ENCODE data around the gene NLGN1.

The NLGN1 gene

GRCh38 chr3:173774294-173774693 is 376.8 kb downstream of the NLGN1 start:
- H3K36me3 ChIP-seq (ENCODE audit: insufficient read depth, low read length), result no peaks in the 10 kb centered on the region
- H3K9ac ChIP-seq (ENCODE audit: low read depth, low read length), result no peak overlapping the region

GRCh38 chr3:173778251-173778650 is 380.7 kb downstream of the NLGN1 start:
- H3K36me3 ChIP-seq (ENCODE audit: insufficient read depth, low read length), result no peaks in the 10 kb centered on the region
- H3K4me1 ChIP-seq (ENCODE audit: insufficient read depth, low read length), result 0 out of 2 replicates have a peak, but pooled peaks cover 5% of the 10 kb centered on the region
- no peaks in the 10 kb centered on the region for H3K9me3 ChIP-seq (ENCODE audit: control insufficient read depth, insufficient read depth, low read length)
- H3K9ac ChIP-seq (ENCODE audit: low read depth, low read length), result no peak overlapping the region

More at GRCh38 chr3:173774294-173774693, 376.8 kb downstream of the NLGN1 start:
- no peaks in the 10 kb centered on the region for H3K9me3 ChIP-seq (ENCODE audit: control insufficient read depth, insufficient read depth, low read length)
- H3K4me1 ChIP-seq (ENCODE audit: insufficient read depth, low read length), result peaks cover 19% of the 10 kb centered on the region

GRCh38 chr3:173780067-173780466 is 382.5 kb downstream of the NLGN1 start:
- H3K4me1 ChIP-seq (ENCODE audit: insufficient read depth, low read length), result peaks cover 5% of the 10 kb centered on the region; the same call in 1 of the 2 replicates
- H3K36me3 ChIP-seq (ENCODE audit: insufficient read depth, low read length), result no peaks in the 10 kb centered on the region
- no peaks in the 10 kb centered on the region for H3K9me3 ChIP-seq (ENCODE audit: control insufficient read depth, insufficient read depth, low read length)
- H3K9ac ChIP-seq (ENCODE audit: low read depth, low read length), result no peak overlapping the region

DNA sequence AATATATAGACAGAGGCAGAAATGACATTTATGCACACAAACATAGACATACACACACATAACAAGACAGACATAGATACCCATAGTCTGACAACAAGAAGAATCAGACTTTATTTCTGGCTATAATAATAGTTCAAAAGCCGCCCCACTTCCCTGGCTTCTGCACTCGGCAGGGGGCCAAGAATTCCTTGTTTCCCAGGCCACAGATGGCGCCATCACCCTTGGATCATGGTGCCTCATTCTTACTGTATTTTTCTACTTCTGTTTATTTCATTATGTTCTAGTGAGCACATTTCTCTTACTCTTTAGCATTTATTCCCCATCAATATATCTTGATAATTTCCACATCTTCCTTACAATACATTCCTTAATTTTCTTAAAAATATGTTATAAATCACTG is 387.5 kb downstream of the NLGN1 start:
- Histone ChIP-seq H3K4me1 (ENCODE audit: insufficient read depth, low read length) (peaks cover 5% of the 10 kb centered on the region; the same call in 1 of the 2 replicates), H3K9me3 (ENCODE audit: control insufficient read depth, insufficient read depth, low read length) (no peaks in the 10 kb centered on the region), H3K36me3 (ENCODE audit: insufficient read depth, low read length) (no peaks in the 10 kb centered on the region), H3K9ac (ENCODE audit: low read depth, low read length) (no peak overlapping the region)

DNA sequence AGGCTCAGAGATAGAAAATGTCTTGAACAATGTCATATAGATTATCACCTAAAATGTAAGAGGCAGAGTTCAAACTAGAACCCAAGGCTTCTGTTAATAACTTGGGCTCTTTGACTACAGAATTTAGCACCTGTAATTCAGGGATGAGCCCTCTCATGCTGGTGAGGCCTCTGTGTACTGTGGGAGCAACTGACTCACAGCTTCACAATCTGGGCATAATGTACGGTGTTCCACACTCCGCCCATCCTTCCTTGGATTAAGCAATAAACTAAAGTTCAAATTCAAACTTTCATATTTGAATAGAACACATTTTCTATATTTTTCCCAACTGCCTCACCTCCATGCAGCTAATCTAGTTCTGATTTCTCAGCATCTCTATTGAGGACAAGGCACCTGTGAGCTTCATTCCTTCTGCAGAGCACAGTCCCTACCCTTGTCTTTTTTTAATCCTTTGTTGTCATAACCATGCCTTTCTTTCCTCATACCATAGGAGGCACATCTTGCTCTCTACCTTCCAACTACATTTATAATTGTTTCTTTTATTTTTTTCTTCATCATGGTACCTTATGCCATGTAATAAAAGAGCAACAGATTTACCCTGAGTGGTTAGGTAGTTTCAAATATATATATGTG is 392.1 kb downstream of the NLGN1 start:
- Histone ChIP-seq H3K36me3 (ENCODE audit: insufficient read depth, low read length) (no peaks in the 10 kb centered on the region), H3K9me3 (ENCODE audit: control insufficient read depth, insufficient read depth, low read length) (no peaks in the 10 kb centered on the region), H3K4me1 (ENCODE audit: insufficient read depth, low read length) (peaks cover 3% of the 10 kb centered on the region; the same call in 1 of the 2 replicates), H3K9ac (ENCODE audit: low read depth, low read length) (no peak overlapping the region)

DNA sequence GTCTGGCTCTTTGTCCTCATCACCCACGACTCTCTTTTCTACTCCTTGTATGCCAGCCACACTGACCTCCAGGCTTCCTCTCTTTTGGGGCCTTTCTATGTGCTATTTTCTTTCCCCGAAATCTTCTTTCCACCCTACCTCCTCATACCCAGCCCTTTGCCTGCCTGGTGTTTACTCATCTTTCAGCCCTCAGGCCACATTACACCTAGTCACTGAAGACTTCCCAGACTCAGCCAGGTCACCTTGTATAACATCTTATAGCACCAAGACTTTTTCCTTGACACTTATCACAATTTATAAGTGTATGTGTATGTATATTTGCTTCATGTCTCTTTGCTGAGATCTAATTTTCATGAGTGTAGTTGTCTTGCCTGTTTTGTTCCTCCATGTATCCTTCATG is 396.4 kb downstream of the NLGN1 start:
- Histone ChIP-seq H3K9me3 (ENCODE audit: control insufficient read depth, insufficient read depth, low read length) (no peaks in the 10 kb centered on the region), H3K4me1 (ENCODE audit: insufficient read depth, low read length) (peaks cover 12% of the 10 kb centered on the region; the same call in 1 of the 2 replicates), H3K36me3 (ENCODE audit: insufficient read depth, low read length) (no peaks in the 10 kb centered on the region), H3K9ac (ENCODE audit: low read depth, low read length) (no peak overlapping the region)

DNA sequence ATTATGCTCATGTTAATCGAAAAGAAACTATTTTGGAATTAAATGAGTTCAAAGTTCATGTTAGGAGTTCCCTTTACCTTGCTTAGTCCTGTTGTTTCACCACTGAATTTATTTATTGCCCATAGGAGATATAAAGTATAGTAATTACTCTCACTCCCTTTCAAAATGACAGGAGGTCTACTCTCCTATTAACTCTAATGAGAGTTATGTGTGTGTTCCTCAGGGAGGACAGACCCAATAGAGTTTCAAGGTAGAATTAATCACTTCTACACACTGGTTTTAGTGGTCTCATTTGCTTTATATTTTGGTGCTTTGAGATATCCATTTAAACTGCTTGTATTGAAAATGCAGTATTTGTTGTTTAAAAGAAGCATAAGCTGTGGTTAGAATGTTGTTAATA is 398.9 kb downstream of the NLGN1 start:
- Histone ChIP-seq H3K4me1 (ENCODE audit: insufficient read depth, low read length) (peaks cover 18% of the 10 kb centered on the region; the same call in 1 of the 2 replicates), H3K36me3 (ENCODE audit: insufficient read depth, low read length) (no peaks in the 10 kb centered on the region), H3K9me3 (ENCODE audit: control insufficient read depth, insufficient read depth, low read length) (no peaks in the 10 kb centered on the region), H3K9ac (ENCODE audit: low read depth, low read length) (no peak overlapping the region)

GRCh38 chr3:173796890-173797289 is 399.3 kb downstream of the NLGN1 start:
- H3K9ac ChIP-seq (ENCODE audit: low read depth, low read length), result no peak overlapping the region
- no peaks in the 10 kb centered on the region for H3K9me3 ChIP-seq (ENCODE audit: control insufficient read depth, insufficient read depth, low read length)
- H3K4me1 ChIP-seq (ENCODE audit: insufficient read depth, low read length), result peaks cover 18% of the 10 kb centered on the region; the same call in 1 of the 2 replicates
- H3K36me3 ChIP-seq (ENCODE audit: insufficient read depth, low read length), result no peaks in the 10 kb centered on the region

DNA sequence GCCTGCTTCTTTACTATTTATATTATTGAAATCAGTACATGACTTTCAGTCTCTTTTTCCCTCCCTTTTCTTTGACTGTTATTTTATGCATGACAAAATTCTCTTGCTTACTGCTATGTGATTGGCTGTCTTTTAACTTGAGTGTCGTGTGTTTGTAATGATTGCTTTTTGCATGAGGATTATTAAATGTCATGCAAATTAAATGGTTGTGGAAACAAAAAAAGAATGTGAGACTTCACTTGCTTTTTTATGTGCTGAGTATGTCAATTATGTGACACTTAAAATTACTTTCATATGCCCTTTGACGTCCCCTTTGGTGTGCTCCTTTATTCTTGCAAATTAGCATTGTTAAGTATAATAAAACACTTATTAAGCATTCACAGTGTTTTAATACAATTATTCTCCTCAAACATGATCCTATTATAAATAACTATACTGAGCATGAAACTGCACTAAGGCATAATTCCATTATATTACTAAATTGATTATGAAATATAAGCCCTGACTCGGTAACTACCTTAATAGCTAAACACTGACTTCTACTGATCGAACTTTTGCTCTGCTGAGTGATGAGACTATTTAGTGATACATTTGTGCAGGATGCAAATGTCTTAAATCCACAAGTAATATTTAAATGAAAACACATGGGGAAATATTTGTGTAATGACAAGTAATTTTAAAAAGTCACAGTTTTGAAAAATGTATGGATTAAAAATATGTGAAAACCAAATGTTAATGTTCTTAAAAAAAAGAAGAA is 401.7 kb downstream of the NLGN1 start:
- H3K9me3 ChIP-seq (ENCODE audit: control insufficient read depth, insufficient read depth, low read length), result no peaks in the 10 kb centered on the region
- H3K4me1 ChIP-seq (ENCODE audit: insufficient read depth, low read length), result peaks cover 18% of the 10 kb centered on the region; the same call in 1 of the 2 replicates
- H3K9ac ChIP-seq (ENCODE audit: low read depth, low read length), result no peak overlapping the region
- H3K36me3 ChIP-seq (ENCODE audit: insufficient read depth, low read length), result no peaks in the 10 kb centered on the region

- no peaks in the 10 kb centered on the region for H3K9me3 ChIP-seq (ENCODE audit: control insufficient read depth, insufficient read depth, low read length)
- H3K4me1 ChIP-seq (ENCODE audit: insufficient read depth, low read length), result peaks cover 18% of the 10 kb centered on the region; the same call in 1 of the 2 replicates
- H3K36me3 ChIP-seq (ENCODE audit: insufficient read depth, low read length), result no peaks in the 10 kb centered on the region
- no peak overlapping the region for H3K9ac ChIP-seq (ENCODE audit: low read depth, low read length)
Observed at GRCh38 chr3:173800154-173800553, 402.6 kb downstream of the NLGN1 start.

GRCh38 chr3:173814809-173815208 is 417.3 kb downstream of the NLGN1 start:
- Histone ChIP-seq H3K9ac (ENCODE audit: low read depth, low read length) (no peak overlapping the region), H3K36me3 (ENCODE audit: insufficient read depth, low read length) (no peaks in the 10 kb centered on the region), H3K4me1 (ENCODE audit: insufficient read depth, low read length) (peaks cover 22% of the 10 kb centered on the region; the same call in 1 of the 2 replicates), H3K9me3 (ENCODE audit: control insufficient read depth, insufficient read depth, low read length) (no peaks in the 10 kb centered on the region)

DNA sequence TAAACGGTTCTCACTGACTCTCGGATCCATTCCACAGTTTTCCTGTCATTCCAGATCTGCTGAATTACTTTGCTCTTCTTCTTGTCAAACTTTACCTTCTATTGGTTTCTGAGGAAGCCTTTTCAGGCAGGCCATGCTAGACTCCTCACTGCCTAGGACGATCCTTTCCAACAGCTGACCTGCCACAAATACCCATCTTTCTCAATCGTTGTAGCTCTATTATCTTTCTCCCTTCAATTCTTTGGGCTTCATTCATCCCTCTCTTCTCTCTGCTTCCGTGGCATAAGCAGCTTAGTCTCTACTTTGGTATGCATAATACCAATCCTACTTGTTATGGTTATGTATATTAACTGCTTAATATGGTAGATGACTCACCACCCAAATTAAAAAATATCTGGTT is 421.8 kb downstream of the NLGN1 start:
- Histone ChIP-seq H3K9ac (ENCODE audit: low read depth, low read length) (no peak overlapping the region; the same call in 1 of the 2 replicates), H3K4me1 (ENCODE audit: insufficient read depth, low read length) (peaks cover 22% of the 10 kb centered on the region; the same call in 1 of the 2 replicates), H3K36me3 (ENCODE audit: insufficient read depth, low read length) (no peaks in the 10 kb centered on the region)

GRCh38 chr3:173823911-173824460 is 426.4 kb downstream of the NLGN1 start:
- H3K9ac ChIP-seq (ENCODE audit: low read depth, low read length), result no peak overlapping the region
- H3K36me3 ChIP-seq (ENCODE audit: insufficient read depth, low read length), result no peaks in the 10 kb centered on the region
- H3K4me1 ChIP-seq (ENCODE audit: insufficient read depth, low read length), result peaks cover 8% of the 10 kb centered on the region; the same call in 1 of the 2 replicates
- H3K9me3 ChIP-seq (ENCODE audit: control insufficient read depth, insufficient read depth, low read length), result 0 out of 2 replicates have a peak, but pooled peaks cover 2% of the 10 kb centered on the region

More for the DNA sequence above, 421.8 kb downstream of the NLGN1 start:
- no peaks in the 10 kb centered on the region for H3K9me3 ChIP-seq (ENCODE audit: control insufficient read depth, insufficient read depth, low read length)

- Histone ChIP-seq H3K9ac (ENCODE audit: low read depth, low read length) (no peak overlapping the region), H3K9me3 (ENCODE audit: control insufficient read depth, insufficient read depth, low read length) (0 out of 2 replicates have a peak, but pooled peaks cover 2% of the 10 kb centered on the region), H3K36me3 (ENCODE audit: insufficient read depth, low read length) (no peaks in the 10 kb centered on the region), H3K4me1 (ENCODE audit: insufficient read depth, low read length) (no peaks in the 10 kb centered on the region)
Observed at GRCh38 chr3:173825730-173826129, 428.2 kb downstream of the NLGN1 start.
